HepG2 (cell line): ENCODE results near the gene CCDC157. TPM values are rescaled to one million over a fixed set of nuclear protein-coding genes. Genes with fewer than 3 reads are reported as not detected.

Experiments used
- ATAC-seq: fragments of 200-7000 bp; cut with Tn5 transposase; 3 replicates; pipeline ENCODE4 v1.9.1; 2020; ENCODE audit warnings: mild to moderate bottlenecking, moderate library complexity
- BruUV-seq: library from RNA; stranded (reverse); fragments of 400-500 nt; replicated peaks from 2 replicates; lab custom pipeline; 2021; lab: Mats Ljungman, UMichigan
- CTCF ChIA-PET: fragments of 300-600 bp; formaldehyde crosslinking; extraction: SDS; loops from one replicate; lab custom pipeline; 2021; ENCODE audit warnings: low total read pairs, inconsistent platforms, low intra/inter-chr PET ratio; lab: Yijun Ruan, JAX
- POLR2A ChIA-PET: fragments of 350-600 bp; sonication (Branson Sonifier 250); formaldehyde crosslinking; loops from one replicate; lab custom pipeline; 2020; ENCODE audit warnings: antibody characterized with exemption, inconsistent platforms; lab: Yijun Ruan, JAX
- DNase-seq: peaks from one replicate; pipeline ENCODE4 v3.0.0-alpha.2; 2015; ENCODE audit warnings: low spot score
- FAIRE-seq: peaks from 3 replicates; lab custom pipeline; 2011; peaks lifted over from hg19 to GRCh38; lab: Jason Lieb, UNC
- H2AFZ ChIP-seq: one replicate; pipeline ENCODE4 v1.6.1; 2011; ENCODE audit warnings: low read length, inconsistent platforms
- H3K27ac ChIP-seq: fragments of 300-600 bp; 3 replicates; pipeline ENCODE4 v1.8.0; 2011; ENCODE audit warnings: mixed run types, mild to moderate bottlenecking, mixed read lengths, low read length, inconsistent platforms; ENCODE audit not compliant: insufficient read depth; ENCODE audit errors: extremely low read length
- H3K27me3 ChIP-seq, 2 experiments: fragments of 200-600 bp in 1 of 2; 2 replicates in 1 of 2; 3 replicates in 1 of 2; pipeline versions ENCODE4 v1.6.0 to v1.8.0; 2011; ENCODE audit warnings: low read length in 2 of 2, mild to moderate bottlenecking in 2 of 2, moderate library complexity in 2 of 2, inconsistent platforms in 1 of 2; ENCODE audit not compliant: insufficient read depth in 2 of 2, control insufficient read depth in 1 of 2
- H3K36me3 ChIP-seq, 2 experiments: fragments of 200-600 bp in 1 of 2; replicated peaks in 1 of 2; 2 replicates in 1 of 2; 3 replicates in 1 of 2; pipeline versions ENCODE4 v1.5.1 to v1.8.0; 2011; ENCODE audit warnings: low read length in 2 of 2, inconsistent platforms in 1 of 2; ENCODE audit not compliant: insufficient read depth in 2 of 2, control insufficient read depth in 1 of 2
- H3K4me1 ChIP-seq: 2 replicates; pipeline ENCODE4 v1.5.1; 2012; ENCODE audit warnings: low read length, inconsistent platforms; ENCODE audit not compliant: insufficient read depth
- H3K4me2 ChIP-seq: 2 replicates; pipeline ENCODE4 v1.6.0; 2011; ENCODE audit warnings: low read depth, low read length, inconsistent platforms
- H3K4me3 ChIP-seq, 3 experiments: fragments of 200-600 bp in 1 of 3; sonication (generic), shearing (Covaris generic) in 1 of 3; replicated peaks in 1 of 3; 2 replicates each; pipeline ENCODE4 v1.5.1; 2011 to 2016; ENCODE audit warnings: low read length in 3 of 3, inconsistent platforms in 2 of 3, low read depth in 2 of 3, mild to moderate bottlenecking in 2 of 3, control low read depth in 1 of 3, mixed read lengths in 1 of 3; ENCODE audit not compliant: insufficient read depth in 1 of 3
- H3K79me2 ChIP-seq: one replicate; pipeline ENCODE4 v1.6.1; 2011; ENCODE audit warnings: low read length, inconsistent platforms; ENCODE audit not compliant: insufficient read depth
- H3K9ac ChIP-seq: 2 replicates; pipeline ENCODE4 v1.6.0; 2011; ENCODE audit warnings: mild to moderate bottlenecking, low read depth, low read length, inconsistent platforms; ENCODE audit not compliant: insufficient read depth
- H3K9me3 ChIP-seq: 2 replicates; pipeline ENCODE4 v1.5.1; 2012; ENCODE audit warnings: mild to moderate bottlenecking, low read length
- H4K20me1 ChIP-seq: 2 replicates; pipeline ENCODE4 v1.6.0; 2011; ENCODE audit warnings: inconsistent platforms, mild to moderate bottlenecking, low read length, moderate library complexity; ENCODE audit not compliant: insufficient read depth
- FLYWCH1 ChIP-seq: sonication (generic); formaldehyde crosslinking; IDR thresholded peaks from 2 replicates; pipeline ENCODE4 v1.8.1; 2023; ENCODE audit warnings: mild to moderate bottlenecking, missing genetic modification reagents
- FOXC1 ChIP-seq: sonication (generic); formaldehyde crosslinking; IDR thresholded peaks from 2 replicates; pipeline ENCODE4 v1.8.0; 2022; ENCODE audit warnings: mild to moderate bottlenecking, missing genetic modification reagents, borderline replicate concordance
- FOXK2 ChIP-seq: fragments of 450-650 bp; IDR thresholded peaks from 2 replicates; pipeline ENCODE4 v1.6.1; 2016
- KDM1A ChIP-seq: IDR thresholded peaks from 2 replicates; pipeline ENCODE4 v1.6.1; 2016; ENCODE audit warnings: missing compliant biosample characterization
- NKX3-1 ChIP-seq: sonication (generic); formaldehyde crosslinking; IDR thresholded peaks from 2 replicates; pipeline ENCODE4 v1.5.0; 2020; ENCODE audit warnings: missing genetic modification reagents
- PITX1 ChIP-seq: sonication (generic); formaldehyde crosslinking; IDR thresholded peaks from 2 replicates; pipeline ENCODE4 v1.5.1; 2020; ENCODE audit warnings: mild to moderate bottlenecking, missing genetic modification reagents
- TEAD3 ChIP-seq: optimal IDR thresholded peaks from 2 replicates; pipeline ENCODE3; 2016; ENCODE audit warnings: borderline replicate concordance
- ZBTB7B ChIP-seq: sonication (generic); formaldehyde crosslinking; IDR thresholded peaks from 2 replicates; pipeline ENCODE4 v1.4.0; 2020; ENCODE audit warnings: missing genetic modification reagents
- ZBTB8A ChIP-seq: sonication (generic); formaldehyde crosslinking; IDR thresholded peaks from 2 replicates; pipeline ENCODE4 v1.4.0; 2020; ENCODE audit warnings: mild to moderate bottlenecking, low read depth, missing genetic modification reagents, borderline replicate concordance
- ZNF17 ChIP-seq: sonication (generic); formaldehyde crosslinking; IDR thresholded peaks from 2 replicates; pipeline ENCODE4 v1.5.0; 2020; ENCODE audit warnings: mild to moderate bottlenecking, missing genetic modification reagents
- ZNF180 ChIP-seq: sonication (generic); formaldehyde crosslinking; IDR thresholded peaks from 2 replicates; pipeline ENCODE4 v1.4.0; 2020; ENCODE audit warnings: low read depth, missing genetic modification reagents, borderline replicate concordance
- ZNF558 ChIP-seq: sonication (generic); formaldehyde crosslinking; IDR thresholded peaks from 2 replicates; pipeline ENCODE4 v1.9.0; 2022; ENCODE audit warnings: mild to moderate bottlenecking, missing genetic modification reagents, borderline replicate concordance
- WGBS: methylation state at CpG from one replicate; pipeline ENCODE4 v1.1.6; 2017; ENCODE audit warnings: low lambda C conversion rate; 5-methylcytosine and 5-hydroxymethylcytosine counted together
- in situ Hi-C: cut with HindIII; loops from 2 replicates; pipeline ENCODE4 v1.10.0; 2017; ENCODE audit warnings: low pct_unique_long_range_greater_than_20kb; ENCODE audit not compliant: extremely low pct_ligation_motif_present
- intact Hi-C: fragments of 100-400 bp; cut with micrococcal nuclease; formaldehyde crosslinking; loops from one replicate; pipeline ENCODE4 v1.10.0; 2022; ENCODE audit not compliant: unreplicated experiment
- polyA plus RNA-seq, 8 experiments: library from polyadenylated mRNA; depleted of rRNA in 3 of 8; stranded (reverse) in 7 of 8; unstranded in 1 of 8; fragments of >200 nt; fragmentation: Illumina TruSeq in 4 of 8; extraction: Trizol in 4 of 8; gene quantifications; 2 replicates each; pipeline versions ENCODE4 v1.2.1 to v1.2.3, GENCODE V29; 2011 to 2016; ENCODE audit warnings: low read depth in 4 of 8, missing spikeins in 1 of 8, mixed read lengths in 1 of 8; ENCODE audit not compliant: insufficient read depth in 1 of 8
- total RNA-seq, 5 experiments: library from RNA; depleted of rRNA; stranded (reverse); fragments of >200 nt; fragmentation: Illumina TruSeq; extraction: Trizol; gene quantifications; 2 replicates each; pipeline ENCODE4 v1.2.3, GENCODE V29; 2016; ENCODE audit warnings: low read depth in 1 of 5
- TF ChIP-seq, protein P1 (sequence below): sonication (generic); formaldehyde crosslinking; IDR thresholded peaks from 2 replicates; pipeline ENCODE4 v1.8.1; 2023; ENCODE audit warnings: mild to moderate bottlenecking, inconsistent platforms, moderate library complexity, missing genetic modification reagents, borderline replicate concordance
- TF ChIP-seq, protein P2 (sequence below): sonication (generic); formaldehyde crosslinking; IDR thresholded peaks from 2 replicates; pipeline ENCODE4 v1.4.0; 2020; ENCODE audit warnings: missing genetic modification reagents, borderline replicate concordance
- TF ChIP-seq, protein P3 (sequence below): sonication (generic); formaldehyde crosslinking; IDR thresholded peaks from 2 replicates; pipeline ENCODE4 v1.4.0; 2020; ENCODE audit warnings: missing genetic modification reagents, borderline replicate concordance

CCDC157 gene
- total and polyA plus RNA-seq, 2 of the 13 experiments (the other 11 are each of a cell fraction or from before 2014, with no cell fraction given): 1.4 to 1.6 TPM

DNA sequence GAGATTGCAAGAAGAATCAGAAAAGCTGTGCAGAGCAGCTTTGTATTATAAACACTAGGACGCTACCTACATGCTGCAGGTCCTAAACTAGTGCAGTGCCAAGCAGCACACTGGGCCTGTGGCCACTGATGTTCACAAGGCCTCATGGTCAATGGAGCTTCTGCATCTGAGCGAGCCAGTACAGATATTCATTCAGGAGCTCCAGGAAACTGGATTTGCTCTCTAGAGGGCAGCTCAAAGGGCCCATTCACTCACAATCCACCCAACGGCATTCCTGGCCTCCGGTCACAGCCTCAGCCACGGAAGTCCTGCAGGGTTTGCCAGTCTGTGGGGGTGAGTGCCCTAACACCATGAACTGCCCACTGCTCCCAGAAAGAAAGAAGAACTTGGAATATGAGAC, 24.3 kb upstream of the CCDC157 start:
- H3K79me2 ChIP-seq: no peaks in the 10 kb centered on the region
- no peak overlapping the region for H3K9ac ChIP-seq
- peaks cover 20% of the 10 kb centered on the region for H3K4me1 ChIP-seq
- no peaks in the 10 kb centered on the region for H3K9me3 ChIP-seq
- ChIA-PET CTCF (no interaction called here), POLR2A (interaction anchor here (1.1 to 1.7 kb wide), 4 partner anchors 14 to 44 kb away, joined by 3 to 5 read pairs (median 4); partner anchors contain the start of genes CCDC157 and SF3A1)
- DNase-seq (no peak), ATAC-seq (no peak), FAIRE-seq (no peak)
- in situ Hi-C loops (no loop called here), intact Hi-C loops (no loop called here)
- H3K4me3 ChIP-seq: no peak overlapping the region
- H3K36me3 ChIP-seq: peaks cover 37 to 50% of the 10 kb centered on the region in 2 experiments; a peak in 4 of 5 replicates
- H3K27me3 ChIP-seq: no peaks in the 10 kb centered on the region
- 94% methylated on average over 3 of the region's 5 CpGs for WGBS
- no peaks in the 10 kb centered on the region for H4K20me1 ChIP-seq
- no peak overlapping the region for H3K27ac ChIP-seq
- no peak overlapping the region for H3K4me2 ChIP-seq
- no peak overlapping the region for H2AFZ ChIP-seq
- BruUV-seq: no TSS peak
- TF ChIP-seq NKX3-1 (CRISPR knock-in tag) (no peak), KDM1A (CRISPR knock-in tag) (no peak), ZNF17 (CRISPR knock-in tag) (no peak), ZNF558 (CRISPR knock-in tag) (no peak), ZBTB7B (CRISPR knock-in tag) (no peak), ZNF180 (CRISPR knock-in tag) (no peak), FOXC1 (CRISPR knock-in tag) (no peak), TEAD3 (no peak), FOXK2 (no peak), FLYWCH1 (CRISPR knock-in tag) (no peak), PITX1 (CRISPR knock-in tag) (no peak), ZBTB8A (CRISPR knock-in tag) (no peak)
- TF ChIP-seq, protein P1, sequence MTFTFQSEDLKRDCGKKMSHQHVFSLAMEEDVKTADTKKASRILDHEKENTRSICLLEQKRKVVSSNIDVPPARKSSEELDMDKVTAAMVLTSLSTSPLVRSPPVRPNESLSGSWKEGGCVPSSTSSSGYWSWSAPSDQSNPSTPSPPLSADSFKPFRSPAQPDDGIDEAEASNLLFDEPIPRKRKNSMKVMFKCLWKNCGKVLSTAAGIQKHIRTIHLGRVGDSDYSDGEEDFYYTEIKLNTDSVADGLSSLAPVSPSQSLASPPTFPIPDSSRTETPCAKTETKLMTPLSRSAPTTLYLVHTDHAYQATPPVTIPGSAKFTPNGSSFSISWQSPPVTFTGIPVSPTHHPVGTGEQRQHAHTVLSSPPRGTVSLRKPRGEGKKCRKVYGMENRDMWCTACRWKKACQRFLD: no peak
- TF ChIP-seq, protein P2, sequence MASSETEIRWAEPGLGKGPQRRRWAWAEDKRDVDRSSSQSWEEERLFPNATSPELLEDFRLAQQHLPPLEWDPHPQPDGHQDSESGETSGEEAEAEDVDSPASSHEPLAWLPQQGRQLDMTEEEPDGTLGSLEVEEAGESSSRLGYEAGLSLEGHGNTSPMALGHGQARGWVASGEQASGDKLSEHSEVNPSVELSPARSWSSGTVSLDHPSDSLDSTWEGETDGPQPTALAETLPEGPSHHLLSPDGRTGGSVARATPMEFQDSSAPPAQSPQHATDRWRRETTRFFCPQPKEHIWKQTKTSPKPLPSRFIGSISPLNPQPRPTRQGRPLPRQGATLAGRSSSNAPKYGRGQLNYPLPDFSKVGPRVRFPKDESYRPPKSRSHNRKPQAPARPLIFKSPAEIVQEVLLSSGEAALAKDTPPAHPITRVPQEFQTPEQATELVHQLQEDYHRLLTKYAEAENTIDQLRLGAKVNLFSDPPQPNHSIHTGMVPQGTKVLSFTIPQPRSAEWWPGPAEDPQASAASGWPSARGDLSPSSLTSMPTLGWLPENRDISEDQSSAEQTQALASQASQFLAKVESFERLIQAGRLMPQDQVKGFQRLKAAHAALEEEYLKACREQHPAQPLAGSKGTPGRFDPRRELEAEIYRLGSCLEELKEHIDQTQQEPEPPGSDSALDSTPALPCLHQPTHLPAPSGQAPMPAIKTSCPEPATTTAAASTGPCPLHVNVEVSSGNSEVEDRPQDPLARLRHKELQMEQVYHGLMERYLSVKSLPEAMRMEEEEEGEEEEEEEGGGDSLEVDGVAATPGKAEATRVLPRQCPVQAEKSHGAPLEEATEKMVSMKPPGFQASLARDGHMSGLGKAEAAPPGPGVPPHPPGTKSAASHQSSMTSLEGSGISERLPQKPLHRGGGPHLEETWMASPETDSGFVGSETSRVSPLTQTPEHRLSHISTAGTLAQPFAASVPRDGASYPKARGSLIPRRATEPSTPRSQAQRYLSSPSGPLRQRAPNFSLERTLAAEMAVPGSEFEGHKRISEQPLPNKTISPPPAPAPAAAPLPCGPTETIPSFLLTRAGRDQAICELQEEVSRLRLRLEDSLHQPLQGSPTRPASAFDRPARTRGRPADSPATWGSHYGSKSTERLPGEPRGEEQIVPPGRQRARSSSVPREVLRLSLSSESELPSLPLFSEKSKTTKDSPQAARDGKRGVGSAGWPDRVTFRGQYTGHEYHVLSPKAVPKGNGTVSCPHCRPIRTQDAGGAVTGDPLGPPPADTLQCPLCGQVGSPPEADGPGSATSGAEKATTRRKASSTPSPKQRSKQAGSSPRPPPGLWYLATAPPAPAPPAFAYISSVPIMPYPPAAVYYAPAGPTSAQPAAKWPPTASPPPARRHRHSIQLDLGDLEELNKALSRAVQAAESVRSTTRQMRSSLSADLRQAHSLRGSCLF: no peak
- TF ChIP-seq, protein P3, sequence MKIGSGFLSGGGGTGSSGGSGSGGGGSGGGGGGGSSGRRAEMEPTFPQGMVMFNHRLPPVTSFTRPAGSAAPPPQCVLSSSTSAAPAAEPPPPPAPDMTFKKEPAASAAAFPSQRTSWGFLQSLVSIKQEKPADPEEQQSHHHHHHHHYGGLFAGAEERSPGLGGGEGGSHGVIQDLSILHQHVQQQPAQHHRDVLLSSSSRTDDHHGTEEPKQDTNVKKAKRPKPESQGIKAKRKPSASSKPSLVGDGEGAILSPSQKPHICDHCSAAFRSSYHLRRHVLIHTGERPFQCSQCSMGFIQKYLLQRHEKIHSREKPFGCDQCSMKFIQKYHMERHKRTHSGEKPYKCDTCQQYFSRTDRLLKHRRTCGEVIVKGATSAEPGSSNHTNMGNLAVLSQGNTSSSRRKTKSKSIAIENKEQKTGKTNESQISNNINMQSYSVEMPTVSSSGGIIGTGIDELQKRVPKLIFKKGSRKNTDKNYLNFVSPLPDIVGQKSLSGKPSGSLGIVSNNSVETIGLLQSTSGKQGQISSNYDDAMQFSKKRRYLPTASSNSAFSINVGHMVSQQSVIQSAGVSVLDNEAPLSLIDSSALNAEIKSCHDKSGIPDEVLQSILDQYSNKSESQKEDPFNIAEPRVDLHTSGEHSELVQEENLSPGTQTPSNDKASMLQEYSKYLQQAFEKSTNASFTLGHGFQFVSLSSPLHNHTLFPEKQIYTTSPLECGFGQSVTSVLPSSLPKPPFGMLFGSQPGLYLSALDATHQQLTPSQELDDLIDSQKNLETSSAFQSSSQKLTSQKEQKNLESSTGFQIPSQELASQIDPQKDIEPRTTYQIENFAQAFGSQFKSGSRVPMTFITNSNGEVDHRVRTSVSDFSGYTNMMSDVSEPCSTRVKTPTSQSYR (CRISPR knock-in tag): no peak
